ENCODE data around the gene RGMA.

Gene RGMA

DNA sequence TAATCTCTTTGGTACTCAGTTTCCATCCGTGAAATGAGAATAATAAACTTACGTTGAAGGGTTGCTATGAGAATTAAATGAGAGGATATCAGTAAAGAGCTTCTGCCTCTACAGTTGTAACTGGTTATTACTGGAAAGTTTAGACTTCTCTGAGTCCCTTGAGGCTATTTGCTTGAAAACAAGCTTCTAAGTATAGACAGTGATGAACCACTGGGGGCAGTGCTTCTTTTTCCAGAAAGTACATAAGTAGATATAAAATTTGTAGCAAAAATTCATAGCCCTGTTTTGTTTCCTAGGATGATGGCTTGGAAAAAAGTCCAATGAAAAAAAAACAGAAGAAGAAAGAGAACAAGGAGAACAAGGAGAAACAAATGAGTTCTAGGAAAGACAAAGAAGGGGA is 87.1 kb downstream of the RGMA start:
- FAIRE-seq (no peak), DNase-seq (ENCODE audit: insufficient read length, low spot score) (no peak)
- TF ChIP-seq CTCF (IDR thresholded peaks at IDR 0.05; ENCODE audit: insufficient read depth, missing control alignments) = no peak

- FAIRE-seq (no peak), DNase-seq (ENCODE audit: insufficient read length, low spot score) (no peak)
- no peak for TF ChIP-seq CTCF (IDR thresholded peaks at IDR 0.05; ENCODE audit: insufficient read depth, missing control alignments)
Observed at GRCh38 chr15:93001156-93001555, 87.9 kb downstream of the RGMA start.

GRCh38 chr15:92997821-92998220 is 91.2 kb downstream of the RGMA start:
- FAIRE-seq = no peak
- no peak for DNase-seq (ENCODE audit: insufficient read length, low spot score)
- TF ChIP-seq CTCF (IDR thresholded peaks at IDR 0.05; ENCODE audit: insufficient read depth, missing control alignments) = no peak

- no peak for TF ChIP-seq CTCF (IDR thresholded peaks at IDR 0.05; ENCODE audit: insufficient read depth, missing control alignments)
- FAIRE-seq = no peak
Observed at GRCh38 chr15:92992720-92993119, 96.3 kb downstream of the RGMA start.

DNA sequence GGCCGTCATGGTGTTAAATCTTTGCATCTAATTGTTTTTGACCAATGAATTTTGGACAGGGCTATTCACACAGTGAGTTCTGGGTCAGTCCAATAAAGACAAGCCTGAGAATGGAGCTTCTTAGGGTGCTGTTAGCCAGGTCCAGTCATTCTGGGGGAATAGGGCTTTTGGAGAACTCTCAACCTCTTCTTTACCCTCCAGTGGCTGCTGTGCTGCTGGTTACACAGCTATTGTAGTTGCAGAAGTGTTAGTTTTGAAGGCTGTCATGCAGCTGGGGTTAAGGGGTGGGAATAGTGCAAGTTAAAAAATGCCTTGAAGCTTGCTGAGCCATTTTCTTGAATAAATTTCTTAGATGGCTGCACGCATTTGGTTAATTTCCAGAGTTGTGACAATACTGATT is 99.0 kb downstream of the RGMA start:
- no peak for TF ChIP-seq CTCF (IDR thresholded peaks at IDR 0.05; ENCODE audit: insufficient read depth, missing control alignments)
- FAIRE-seq (no peak), DNase-seq (ENCODE audit: insufficient read length, low spot score) (no peak)

More at GRCh38 chr15:92992720-92993119, 96.3 kb downstream of the RGMA start:
- DNase-seq (ENCODE audit: insufficient read length, low spot score) = no peak

DNA sequence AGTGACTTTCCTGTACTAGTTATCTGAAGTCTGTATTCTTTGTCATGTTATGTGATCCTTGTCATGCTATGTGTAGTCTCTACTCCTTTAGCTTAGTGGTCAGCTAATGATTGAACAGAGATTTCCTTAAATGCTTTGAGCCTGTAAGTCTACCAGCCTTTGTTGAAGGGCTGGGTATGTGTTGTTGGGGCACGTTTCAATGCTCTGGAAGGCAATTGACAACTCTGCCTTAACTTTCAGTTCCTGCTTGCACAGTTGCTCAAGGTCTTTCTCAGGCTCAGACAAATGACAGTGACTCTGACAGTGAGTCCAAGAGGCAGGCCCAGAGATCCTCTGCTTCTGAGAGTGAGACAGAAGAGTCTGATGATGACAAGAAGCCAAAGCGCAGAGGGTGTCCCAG is 99.5 kb downstream of the RGMA start:
- FAIRE-seq (no peak), DNase-seq (ENCODE audit: insufficient read length, low spot score) (no peak)
- TF ChIP-seq CTCF (IDR thresholded peaks at IDR 0.05; ENCODE audit: insufficient read depth, missing control alignments) = no peak
